HEK293T (cell line): ENCODE results near the gene PRKRIP1.

Experiments used
- ARNT ChIP-seq: fragments of 450-650 bp; IDR thresholded peaks from 2 replicates; pipeline ENCODE4 v1.6.1; 2017; ENCODE audit warnings: mild to moderate bottlenecking
- BHLHE40 ChIP-seq: fragments of 450-650 bp; IDR thresholded peaks from 2 replicates; pipeline ENCODE4 v1.6.1; 2016; ENCODE audit warnings: mild to moderate bottlenecking, moderate library complexity, borderline replicate concordance
- ELF4 ChIP-seq: fragments of 450-650 bp; IDR thresholded peaks from 2 replicates; pipeline ENCODE4 v1.6.1; 2017; ENCODE audit warnings: antibody characterized with exemption
- FOXA1 ChIP-seq: fragments of 450-650 bp; IDR thresholded peaks from 2 replicates; pipeline ENCODE4 v1.6.1; 2016; ENCODE audit warnings: mild to moderate bottlenecking
- FOXK2 ChIP-seq: fragments of 450-650 bp; IDR thresholded peaks from 2 replicates; pipeline ENCODE4 v1.6.1; 2016; ENCODE audit warnings: mild to moderate bottlenecking
- FOXM1 ChIP-seq: fragments of 450-650 bp; IDR thresholded peaks from 2 replicates; pipeline ENCODE4 v1.6.1; 2017; ENCODE audit warnings: mild to moderate bottlenecking, borderline replicate concordance
- HDGF ChIP-seq: fragments of 450-650 bp; IDR thresholded peaks from 2 replicates; pipeline ENCODE4 v1.6.1; 2017; ENCODE audit warnings: antibody characterized with exemption, borderline replicate concordance
- NFRKB ChIP-seq: fragments of 450-650 bp; IDR thresholded peaks from 2 replicates; pipeline ENCODE4 v1.6.1; 2016; ENCODE audit warnings: mild to moderate bottlenecking, moderate library complexity
- PKNOX1 ChIP-seq: fragments of 450-650 bp; IDR thresholded peaks from 2 replicates; pipeline ENCODE4 v1.6.1; 2016
- SP1 ChIP-seq: fragments of 450-650 bp; IDR thresholded peaks from 2 replicates; pipeline ENCODE4 v1.6.1; 2017
- SUZ12 ChIP-seq: fragments of 450-650 bp; IDR thresholded peaks from 2 replicates; pipeline ENCODE4 v1.6.1; 2016; ENCODE audit warnings: mild to moderate bottlenecking
- TARDBP ChIP-seq: fragments of 450-650 bp; IDR thresholded peaks from 2 replicates; pipeline ENCODE4 v1.6.1; 2016
- ZNF384 ChIP-seq: fragments of 450-650 bp; IDR thresholded peaks from 2 replicates; pipeline ENCODE4 v1.6.1; 2016

DNA sequence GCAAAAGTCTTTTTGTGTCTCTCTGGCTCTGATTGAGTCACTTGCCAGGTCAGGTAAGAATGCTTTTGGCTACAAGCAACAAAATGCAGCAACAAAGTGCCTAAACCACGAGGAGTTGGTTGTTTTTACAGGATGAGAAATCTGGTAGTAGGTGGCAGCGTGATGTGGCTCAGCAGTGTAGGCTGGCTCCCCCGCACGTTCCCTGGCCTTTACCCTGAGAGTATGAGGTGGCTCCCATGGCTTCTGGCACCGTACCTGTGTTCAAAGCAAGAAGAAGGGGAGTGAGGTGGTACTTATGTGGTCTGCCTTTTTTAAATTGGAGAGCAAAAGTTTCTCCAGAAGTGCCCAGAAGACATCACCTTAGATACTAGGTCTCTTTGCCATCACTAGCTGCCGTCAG is 11.7 kb downstream of the PRKRIP1 start:
- TF ChIP-seq NFRKB (no peak), ZNF384 (no peak), HDGF (no peak), BHLHE40 (no peak), FOXM1 (no peak), ARNT (no peak), SUZ12 (no peak), PKNOX1 (no peak), FOXA1 (no peak), TARDBP (no peak), ELF4 (no peak), SP1 (no peak), FOXK2 (no peak)
